Hematopoietic multipotent progenitor cell treated with erythropoietin and hydrocortisone succinate and interleukin-3 and kit ligand, for 4 days (in vitro differentiated cells): ENCODE data around the gene CAPN2.
"Not testable (repeated sequence)": the region's sequence is repeated elsewhere in the genome, so short reads cannot be mapped to it uniquely, and the experiment has no call there.

Source experiments
- DNase-seq: peaks from one replicate; pipeline ENCODE4 v3.0.0-alpha.2; 2015

CAPN2 gene

DNA sequence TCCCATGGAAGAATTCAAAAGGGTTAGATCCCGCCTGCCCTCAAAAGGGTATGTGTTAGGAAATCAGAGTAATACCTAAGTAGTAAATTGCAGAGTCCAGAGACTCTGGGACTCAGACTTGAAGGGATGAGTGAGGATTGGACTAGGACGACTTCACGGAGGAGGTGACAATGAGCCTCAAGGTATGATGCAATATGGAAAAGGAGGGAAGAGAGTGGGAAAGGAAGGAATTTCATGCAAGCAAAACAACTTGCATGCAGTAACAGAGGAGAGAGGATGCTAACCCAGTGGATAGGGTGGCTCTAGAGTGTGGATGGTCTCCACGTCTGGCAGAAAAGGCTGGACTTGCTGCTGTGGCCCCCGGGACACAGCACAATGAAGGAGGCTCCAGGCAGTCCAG, 4.8 kb downstream of the CAPN2 start:
- no peak for DNase-seq

DNA sequence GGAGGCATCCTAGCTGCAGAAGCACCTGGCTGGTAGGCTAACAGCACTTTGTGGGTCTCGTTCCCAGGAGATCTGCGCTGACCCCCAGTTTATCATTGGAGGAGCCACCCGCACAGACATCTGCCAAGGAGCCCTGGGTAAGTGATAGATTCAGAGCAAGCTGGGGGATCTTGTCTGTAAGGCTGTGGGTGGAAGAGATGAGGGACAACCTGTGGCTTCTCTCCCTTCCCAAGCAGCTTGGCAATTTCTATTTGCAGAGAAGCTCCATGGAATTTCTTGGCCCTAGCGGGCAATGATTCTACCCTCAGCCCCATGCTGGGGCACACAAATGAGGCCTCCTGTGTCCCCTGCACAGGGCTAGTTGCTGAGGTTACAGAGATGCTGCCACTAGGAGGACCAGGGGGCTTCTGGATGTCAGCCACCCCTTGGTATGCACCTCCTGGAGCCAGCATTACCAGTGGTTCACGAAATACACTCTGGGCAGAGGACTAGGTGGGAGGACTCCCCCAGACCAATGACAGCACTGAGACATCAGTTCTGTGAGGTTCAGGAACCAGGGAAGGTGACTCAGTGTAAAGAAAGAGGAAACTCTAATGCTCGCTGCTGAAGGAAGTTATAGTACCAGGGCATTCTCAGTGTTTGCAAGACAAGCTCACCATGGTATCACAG, 5.5 kb downstream of the CAPN2 start:
- DNase-seq, result peak; percentile 50

- DNase-seq, result no peak
Measured at GRCh38 chr1:223718850-223719249, 6.5 kb downstream of the CAPN2 start.

GRCh38 chr1:223720971-223721591, 8.7 kb downstream of the CAPN2 start:
- DNase-seq, result no peak

DNA sequence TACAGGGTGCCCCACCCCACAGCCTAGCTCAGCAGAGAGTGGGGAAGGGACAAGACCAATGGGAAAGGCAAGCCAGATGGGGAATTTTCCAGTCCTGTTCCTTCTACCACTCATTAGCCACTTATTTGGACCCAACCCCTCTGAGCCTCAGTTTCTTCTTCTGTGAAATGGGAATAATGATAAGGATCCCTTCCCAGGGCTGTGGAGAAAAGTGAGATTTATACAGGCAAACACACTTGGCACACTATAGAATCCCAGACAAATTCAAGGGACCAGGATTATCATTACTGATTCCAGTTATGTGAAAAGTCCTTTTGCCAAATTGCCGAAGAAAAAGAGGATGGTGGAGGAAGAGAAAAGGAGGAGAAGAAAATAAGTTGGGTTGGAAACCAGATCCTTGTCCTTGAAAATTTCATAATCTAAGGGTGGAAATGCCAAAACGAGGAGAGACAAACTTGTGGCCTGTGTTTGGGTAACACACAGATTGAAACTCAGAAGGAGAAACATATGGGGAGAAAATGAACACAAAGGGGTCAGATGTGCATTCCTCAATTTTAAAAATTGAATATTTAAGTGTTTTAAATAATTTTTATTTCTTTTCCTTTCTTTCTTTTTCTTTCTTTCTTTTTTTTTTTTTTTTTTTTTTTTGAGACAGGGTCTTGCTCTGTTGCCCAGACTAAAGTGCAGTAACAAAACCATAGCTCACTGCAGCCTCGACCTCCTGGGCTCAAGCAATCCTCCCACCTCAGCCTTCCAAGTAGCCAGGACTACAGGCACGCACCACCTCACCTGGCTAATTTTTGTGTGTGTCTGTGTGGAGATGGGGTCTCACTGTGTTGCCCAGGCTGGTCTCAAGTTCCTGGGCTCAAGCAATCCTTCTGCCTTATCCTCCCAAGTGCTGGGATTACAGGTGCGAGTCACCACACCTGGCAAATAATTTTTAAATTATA, 9.6 kb downstream of the CAPN2 start:
- no peak for DNase-seq

DNA sequence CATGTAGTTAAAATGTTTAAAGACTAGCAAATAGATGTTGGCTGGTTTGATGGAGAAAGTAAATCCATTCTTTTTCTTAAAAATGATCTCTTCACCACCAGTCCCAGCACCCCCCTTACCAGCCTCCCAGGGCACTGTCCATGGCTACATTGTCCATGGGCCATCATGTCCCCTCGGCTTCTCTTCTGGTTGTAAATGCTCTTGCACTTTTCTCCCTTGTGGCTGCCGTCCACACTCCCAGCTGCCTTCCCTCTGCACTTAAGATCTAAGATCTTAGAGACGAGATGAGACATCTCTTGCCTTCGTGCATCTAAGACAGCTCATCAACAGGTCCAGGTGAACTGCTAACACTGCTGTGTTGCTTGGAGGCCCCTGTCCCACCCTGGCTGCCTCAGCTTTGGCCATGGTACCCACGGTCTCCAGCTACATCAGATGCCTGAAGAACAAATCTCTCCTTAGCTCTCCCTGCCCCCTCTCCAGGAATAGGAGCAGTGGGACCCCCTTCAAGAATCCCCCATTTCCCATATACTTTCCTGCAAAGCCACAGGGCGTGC, 11.1 kb downstream of the CAPN2 start:
- DNase-seq, result no peak

GRCh38 chr1:223724376-223724775, 12.0 kb downstream of the CAPN2 start:
- no peak for DNase-seq

- DNase-seq, result no peak
Measured at GRCh38 chr1:223725578-223725977, 13.2 kb downstream of the CAPN2 start.

DNA sequence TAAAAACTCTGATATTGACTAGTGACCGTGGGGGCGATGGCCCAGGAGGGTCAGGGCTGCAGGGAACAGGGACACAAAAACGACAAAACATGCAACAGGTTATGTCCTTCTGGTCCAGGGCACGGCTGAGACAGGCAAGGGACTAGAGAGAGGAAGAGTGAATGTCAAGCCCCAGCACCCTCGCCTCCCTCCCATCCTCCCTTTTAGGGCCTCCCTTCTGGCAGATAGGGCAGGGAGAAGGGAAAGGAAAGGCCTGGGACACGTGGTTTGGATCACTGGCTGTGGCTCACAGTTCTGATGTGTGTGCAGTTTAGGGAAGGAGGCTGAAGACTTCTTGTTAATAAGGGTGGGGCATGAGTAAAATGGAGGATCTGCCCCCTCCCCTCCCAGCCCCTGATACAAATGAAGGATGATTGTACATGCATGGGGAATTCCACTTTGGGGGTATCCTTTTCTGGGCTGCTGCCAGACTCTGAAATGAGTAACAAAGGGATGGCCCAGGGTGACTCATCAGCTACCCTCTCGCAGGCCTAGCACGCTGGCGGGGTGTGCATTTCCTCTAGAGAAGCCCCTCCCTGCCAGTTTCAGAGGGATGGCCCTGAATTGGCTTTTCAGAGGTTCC, 14.2 kb downstream of the CAPN2 start:
- DNase-seq, result peak; percentile 92

- DNase-seq, result no peak
Measured at GRCh38 chr1:223727541-223727940, 15.2 kb downstream of the CAPN2 start.

GRCh38 chr1:223729906-223730305, 17.6 kb downstream of the CAPN2 start:
- no peak for DNase-seq

- DNase-seq, result no peak
Measured at GRCh38 chr1:223730479-223731132, 18.3 kb downstream of the CAPN2 start.

DNA sequence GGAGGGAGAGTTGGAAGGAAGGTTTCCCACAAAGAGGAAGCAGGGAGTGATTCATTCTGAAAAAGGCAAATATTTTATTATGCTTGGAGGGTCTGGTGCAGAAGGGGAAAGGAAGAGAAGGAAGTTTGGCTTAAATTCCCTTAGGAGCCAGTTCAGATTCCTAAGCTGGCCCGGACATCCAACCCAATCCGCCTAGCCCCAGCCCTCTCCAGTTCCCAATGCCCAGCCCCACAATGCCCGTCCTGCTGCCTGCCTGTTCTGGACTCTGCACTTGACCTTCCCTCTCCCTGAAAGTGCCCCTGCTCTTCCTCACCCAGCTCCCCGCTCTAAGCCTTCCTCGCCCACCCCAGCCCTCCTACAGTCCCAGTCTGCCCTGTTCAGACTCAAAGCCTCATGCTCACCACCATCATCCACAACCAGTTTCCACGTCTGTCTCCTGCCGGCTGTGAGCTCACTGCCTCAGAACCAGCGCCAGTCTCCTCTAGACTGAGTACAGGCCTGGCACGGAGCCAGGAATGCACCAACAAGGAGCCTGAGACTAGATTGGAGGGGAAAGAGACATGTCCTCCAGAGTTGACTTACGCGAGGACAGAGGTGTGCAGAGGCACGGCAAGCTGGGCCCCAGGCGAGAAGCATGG, 18.9 kb downstream of the CAPN2 start:
- DNase-seq, result no peak

DNA sequence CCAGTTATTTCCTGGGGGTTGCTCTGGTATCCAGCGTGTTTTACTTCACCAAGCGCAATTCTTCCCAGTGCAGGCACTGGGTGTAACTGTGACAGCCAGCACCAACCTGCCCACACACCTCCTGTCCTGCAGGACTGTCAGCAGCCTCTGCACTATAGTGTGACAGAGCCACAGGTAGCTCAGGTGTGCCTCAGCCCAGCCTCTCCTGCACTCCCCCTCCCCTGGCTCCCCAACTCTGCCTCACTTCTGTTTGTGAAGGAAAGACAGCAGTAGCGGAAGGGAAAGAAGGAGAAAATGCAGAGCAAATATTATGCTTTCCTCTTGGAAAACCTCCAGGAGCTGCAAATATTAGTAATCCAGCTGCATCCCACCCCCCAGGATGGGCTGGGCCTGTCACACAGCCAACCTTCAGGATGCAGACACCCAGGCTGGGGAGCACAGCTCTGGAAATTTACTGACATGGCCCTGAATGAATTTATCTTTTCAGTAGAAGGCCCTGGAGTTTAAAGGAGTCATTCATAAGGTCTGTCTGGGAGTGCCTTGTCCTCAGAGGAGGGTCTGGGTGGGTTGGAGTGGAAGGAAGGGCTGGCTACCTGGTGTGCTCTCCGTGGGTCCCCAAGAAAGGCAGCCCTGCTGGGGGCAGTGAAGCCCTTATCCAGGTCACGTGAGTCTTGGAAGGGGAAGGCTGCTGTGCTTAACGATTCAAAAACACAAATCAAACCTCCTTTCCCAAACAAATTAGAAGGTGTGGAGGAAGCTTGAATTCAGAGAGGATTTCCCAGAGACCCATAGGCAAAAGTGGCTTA, 20.9 kb downstream of the CAPN2 start:
- DNase-seq, result no peak

DNA sequence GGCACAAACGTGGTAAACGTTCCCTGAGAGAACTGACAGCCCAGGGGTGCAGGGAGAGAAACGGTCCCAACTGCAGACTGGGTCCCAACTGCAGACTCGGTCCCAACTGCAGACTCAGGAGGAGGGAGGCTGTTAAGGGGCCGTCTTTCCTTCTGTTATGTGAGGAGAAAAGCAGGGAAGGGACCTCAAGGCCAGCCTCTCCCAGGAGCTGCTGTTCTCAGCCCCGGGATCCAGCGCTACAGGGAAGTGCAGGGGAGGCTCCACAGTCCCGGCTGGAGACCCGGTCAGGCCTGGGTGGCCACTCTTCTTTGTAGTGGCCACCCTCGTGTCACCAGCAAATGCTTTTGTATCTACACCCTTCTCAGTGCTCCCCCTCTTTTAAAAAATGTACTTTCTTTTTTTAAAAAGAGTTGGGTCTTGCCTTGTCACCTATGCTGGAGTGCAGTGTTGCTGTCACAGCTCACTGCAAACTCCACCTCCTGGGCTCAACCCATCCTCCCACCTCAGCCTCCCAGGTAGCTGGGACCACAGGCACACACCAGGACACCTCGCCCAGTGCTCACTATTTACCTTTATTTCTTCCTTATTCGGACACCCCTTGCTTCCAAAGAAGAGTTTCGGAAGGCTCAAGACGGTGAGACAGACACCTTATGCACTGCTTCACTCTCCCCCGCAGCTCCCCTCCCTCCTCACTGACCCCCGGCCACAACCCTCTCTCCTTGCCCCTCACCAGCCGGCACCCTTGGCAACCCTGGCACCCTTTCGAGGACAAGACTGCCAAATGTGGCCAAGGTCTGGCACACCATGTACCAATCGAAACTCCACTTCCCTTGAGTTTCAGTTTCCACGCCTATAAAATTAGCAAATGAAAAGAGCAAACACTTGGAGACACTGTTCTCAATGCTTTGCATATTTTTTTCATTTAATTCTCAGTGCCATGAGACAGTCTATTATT, 21.8 kb downstream of the CAPN2 start:
- no peak for DNase-seq

DNA sequence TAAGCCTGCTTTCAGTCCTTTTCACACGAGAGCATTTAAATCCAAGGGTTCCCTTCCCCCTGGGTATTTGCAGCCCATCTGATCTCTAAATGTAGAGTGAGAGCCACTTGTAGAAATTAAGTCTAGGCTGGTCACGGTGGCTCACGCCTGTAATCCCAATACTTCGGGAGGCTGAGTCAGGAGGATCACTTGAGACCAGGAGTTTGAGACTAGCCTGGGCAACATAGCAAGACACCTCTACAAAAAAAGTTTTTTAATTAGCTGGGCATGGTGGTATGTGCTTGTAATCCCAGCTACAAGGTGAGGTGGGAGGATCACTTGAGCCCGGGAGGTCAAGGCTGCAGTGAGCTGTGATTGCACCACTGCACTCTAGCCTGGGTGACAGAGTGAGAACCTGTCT, 24.3 kb downstream of the CAPN2 start:
- not testable (repeated sequence) for DNase-seq

GRCh38 chr1:223737342-223737741, 25.0 kb downstream of the CAPN2 start:
- DNase-seq, result no peak

DNA sequence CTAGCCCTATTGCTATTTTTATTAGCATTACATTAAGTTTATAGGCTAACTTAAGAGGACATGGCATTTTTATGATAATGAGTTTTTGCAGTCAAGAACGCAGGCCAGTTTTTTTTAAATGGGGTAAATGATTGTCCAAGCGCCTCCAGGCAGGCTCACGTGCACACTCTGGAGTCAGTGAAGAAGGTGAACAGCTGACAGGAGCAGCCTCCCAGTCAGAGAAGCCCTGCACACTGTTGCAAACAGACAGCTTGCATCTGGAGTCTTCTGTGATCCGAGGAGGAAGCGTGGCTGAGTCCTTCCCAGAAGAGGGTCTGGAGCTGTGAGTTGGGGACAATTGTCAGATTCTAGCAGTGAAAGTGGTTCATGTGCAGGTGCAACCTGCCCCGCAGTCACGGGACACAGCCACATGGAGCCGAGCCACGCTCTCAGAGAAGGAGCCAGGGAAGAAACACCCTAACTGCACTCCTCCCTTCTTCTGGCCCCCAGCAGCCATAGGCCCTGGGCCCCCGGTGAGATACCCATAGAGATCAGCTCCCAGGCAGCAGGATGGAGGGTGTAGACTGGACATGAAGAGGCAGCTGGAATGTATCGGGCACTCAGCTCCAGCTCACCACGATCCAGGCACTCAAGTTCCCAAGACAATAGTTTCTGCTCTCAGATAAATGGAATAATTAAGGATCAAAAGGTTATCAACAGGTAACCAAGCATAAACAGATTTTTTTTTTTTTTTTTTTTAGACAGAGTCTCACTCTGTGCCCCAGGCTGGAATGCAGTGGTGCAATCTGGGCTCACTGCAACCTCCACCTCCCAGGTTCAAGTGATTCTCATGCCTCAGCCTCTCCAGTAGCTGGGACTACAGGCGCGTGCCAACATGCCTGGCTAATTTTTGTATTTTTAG, 26.4 kb downstream of the CAPN2 start:
- no peak for DNase-seq
